Stimulated activated CD8-positive, alpha-beta memory T cell treated with anti-CD3 and anti-CD28 coated beads, Interleukin-12 subunit alpha, Interleukin-12 subunit beta, amount 100 ng/mL, for 24 hours (primary cell): ENCODE measurements around the gene RELT.

Experiments used
- DNase-seq: peaks from one replicate; pipeline ENCODE4 v3.0.0-alpha.2; 2020; ENCODE audit errors: extremely low read depth

RELT gene

GRCh38 chr11:73404506-73405145 lies 28.4 kb downstream of the RELT start:
- no peak for DNase-seq

GRCh38 chr11:73405146-73405510 lies 28.9 kb downstream of the RELT start:
- DNase-seq: no peak

- DNase-seq: no peak
Measured at GRCh38 chr11:73406131-73406530, 29.9 kb downstream of the RELT start.

- DNase-seq: no peak
Measured at GRCh38 chr11:73406619-73407018, 30.4 kb downstream of the RELT start.

GRCh38 chr11:73409431-73409830 lies 33.2 kb downstream of the RELT start:
- no peak for DNase-seq

- no peak for DNase-seq
Measured at GRCh38 chr11:73410627-73411026, 34.4 kb downstream of the RELT start.

GRCh38 chr11:73411031-73411430 lies 34.8 kb downstream of the RELT start:
- no peak for DNase-seq

- no peak for DNase-seq
Measured at GRCh38 chr11:73412308-73412707, 36.1 kb downstream of the RELT start.

- no peak for DNase-seq
Measured at GRCh38 chr11:73413256-73413655, 37.1 kb downstream of the RELT start.

GRCh38 chr11:73414977-73415651 lies 38.9 kb downstream of the RELT start:
- DNase-seq: no peak

- DNase-seq: no peak
Measured at GRCh38 chr11:73415854-73416615, 39.8 kb downstream of the RELT start.

GRCh38 chr11:73416786-73417185 lies 40.6 kb downstream of the RELT start:
- DNase-seq: no peak

GRCh38 chr11:73420136-73420535 lies 43.9 kb downstream of the RELT start:
- no peak for DNase-seq

- no peak for DNase-seq
Measured at GRCh38 chr11:73422886-73423285, 46.7 kb downstream of the RELT start.

- DNase-seq: no peak
Measured at GRCh38 chr11:73423506-73423905, 47.3 kb downstream of the RELT start.

GRCh38 chr11:73425108-73425507 lies 48.9 kb downstream of the RELT start:
- DNase-seq: no peak

GRCh38 chr11:73426219-73426850 lies 50.1 kb downstream of the RELT start:
- DNase-seq: no peak

GRCh38 chr11:73428227-73428626 lies 52.0 kb downstream of the RELT start:
- DNase-seq: no peak

- DNase-seq: no peak
Measured at GRCh38 chr11:73428699-73429098, 52.5 kb downstream of the RELT start.

- no peak for DNase-seq
Measured at GRCh38 chr11:73429121-73429750, 53.0 kb downstream of the RELT start.

- no peak for DNase-seq
Measured at GRCh38 chr11:73430326-73430725, 54.1 kb downstream of the RELT start.

GRCh38 chr11:73431396-73431795 lies 55.2 kb downstream of the RELT start:
- DNase-seq: no peak
